Activated T-cell treated with anti-CD3 and anti-CD28 coated beads for 4 hours (primary cell): ENCODE data around the gene SPRN.
"Not testable (repeated sequence)": the region's sequence is repeated elsewhere in the genome, so short reads cannot be mapped to it uniquely, and the experiment has no call there.

Experiments
- DNase-seq: peaks from one replicate; pipeline ENCODE4 v3.0.0-alpha.2; 2020

The SPRN gene, protein sequence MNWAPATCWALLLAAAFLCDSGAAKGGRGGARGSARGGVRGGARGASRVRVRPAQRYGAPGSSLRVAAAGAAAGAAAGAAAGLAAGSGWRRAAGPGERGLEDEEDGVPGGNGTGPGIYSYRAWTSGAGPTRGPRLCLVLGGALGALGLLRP

GRCh38 chr10:133424601-133425000 lies at the start of gene SPRN:
SPRN (minus strand) TSS chr10:133424625; CDS start chr10:133423681, 944 bp downstream.
- DNase-seq = not testable (repeated sequence)

- no peak for DNase-seq
These were observed 49.6 kb upstream of the SPRN start for GRCh38 chr10:133474027-133474426.

- no peak for DNase-seq
These were observed 48.8 kb upstream of the SPRN start for GRCh38 chr10:133473270-133473669.

GRCh38 chr10:133471300-133472109 lies 47.1 kb upstream of the SPRN start:
- no peak for DNase-seq

DNA sequence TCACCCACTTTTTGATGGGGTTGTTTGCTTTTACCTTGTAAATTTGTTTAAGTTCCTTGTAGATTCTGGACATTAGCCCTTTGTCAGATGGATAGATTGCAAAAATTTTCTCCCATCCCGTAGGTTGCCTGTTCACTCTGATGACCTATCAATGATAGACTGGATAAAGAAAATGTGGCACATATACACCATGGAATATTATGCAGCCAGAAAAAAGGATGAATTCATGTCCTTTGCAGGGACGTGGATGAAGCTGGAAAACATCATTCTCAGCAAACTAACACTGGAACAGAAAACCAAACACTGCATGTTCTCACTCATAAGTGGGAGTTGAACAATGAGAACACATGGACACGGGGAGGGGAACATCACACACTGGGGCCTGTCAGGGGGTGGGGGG lies 44.8 kb upstream of the SPRN start:
- not testable (repeated sequence) for DNase-seq

GRCh38 chr10:133467286-133467911 lies 43.0 kb upstream of the SPRN start:
- no peak for DNase-seq

DNA sequence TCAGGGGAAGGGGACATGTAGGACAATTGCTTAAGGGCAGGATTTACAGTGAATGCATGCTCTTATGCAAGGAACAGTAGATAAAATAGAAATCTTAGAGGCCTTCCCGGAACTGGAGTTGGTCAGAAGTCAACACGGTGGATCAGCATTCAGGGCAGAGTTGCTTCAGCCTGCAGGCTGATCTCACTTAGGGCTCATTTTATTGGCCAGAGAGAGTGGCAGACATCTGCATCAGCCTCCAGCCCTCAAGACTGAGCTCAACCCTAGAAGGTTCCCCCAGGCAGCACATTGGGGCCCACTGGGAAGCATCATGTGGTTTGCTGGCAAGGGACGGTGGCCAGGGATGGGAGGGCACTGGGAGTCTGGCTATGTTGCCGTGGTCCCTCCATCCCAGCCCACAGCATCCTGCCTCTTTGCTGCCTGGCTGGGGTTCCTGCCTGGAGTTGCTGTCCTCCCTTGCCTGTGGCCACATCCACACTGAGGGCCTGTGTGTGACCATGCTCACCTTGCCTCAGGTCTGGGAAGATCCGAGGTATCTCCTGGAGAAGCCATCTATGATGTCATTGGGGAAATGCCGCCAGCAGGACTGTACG lies 42.4 kb upstream of the SPRN start:
- no peak for DNase-seq

GRCh38 chr10:133465950-133466474 lies 41.6 kb upstream of the SPRN start:
- no peak for DNase-seq

DNA sequence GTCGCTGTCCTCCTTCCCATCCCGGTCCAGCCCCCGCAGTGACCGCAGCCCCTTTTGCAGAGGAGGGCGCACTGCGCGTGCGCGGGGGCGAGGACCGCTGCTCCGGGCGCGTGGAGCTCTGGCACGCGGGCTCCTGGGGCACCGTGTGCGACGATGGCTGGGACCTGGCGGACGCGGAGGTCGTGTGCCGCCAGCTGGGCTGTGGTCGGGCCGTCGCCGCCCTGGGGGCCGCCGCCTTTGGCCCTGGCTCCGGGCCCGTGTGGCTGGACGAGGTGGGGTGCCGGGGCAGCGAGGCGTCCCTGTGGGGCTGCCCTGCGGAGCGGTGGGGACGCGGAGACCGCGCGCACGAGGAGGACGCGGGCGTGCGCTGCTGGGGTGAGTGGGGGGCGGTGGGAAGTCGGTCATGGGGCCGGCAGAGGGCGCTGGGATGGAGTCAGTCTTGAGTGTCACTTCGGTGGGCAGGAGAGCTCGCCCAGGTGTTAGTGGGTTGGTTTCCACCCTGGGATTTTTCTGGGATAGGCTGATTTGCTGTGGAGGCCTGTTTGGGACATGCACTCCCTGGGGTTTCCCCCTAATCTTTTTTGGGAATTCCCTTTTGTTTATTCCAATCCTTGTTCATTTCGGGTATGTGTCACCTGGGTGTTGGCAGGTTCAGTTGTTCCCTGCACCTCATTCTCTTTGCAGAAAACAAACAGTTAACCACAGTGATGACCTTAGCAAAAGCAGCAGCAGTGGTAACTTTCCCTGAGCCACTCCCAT lies 40.9 kb upstream of the SPRN start:
- no peak for DNase-seq

DNA sequence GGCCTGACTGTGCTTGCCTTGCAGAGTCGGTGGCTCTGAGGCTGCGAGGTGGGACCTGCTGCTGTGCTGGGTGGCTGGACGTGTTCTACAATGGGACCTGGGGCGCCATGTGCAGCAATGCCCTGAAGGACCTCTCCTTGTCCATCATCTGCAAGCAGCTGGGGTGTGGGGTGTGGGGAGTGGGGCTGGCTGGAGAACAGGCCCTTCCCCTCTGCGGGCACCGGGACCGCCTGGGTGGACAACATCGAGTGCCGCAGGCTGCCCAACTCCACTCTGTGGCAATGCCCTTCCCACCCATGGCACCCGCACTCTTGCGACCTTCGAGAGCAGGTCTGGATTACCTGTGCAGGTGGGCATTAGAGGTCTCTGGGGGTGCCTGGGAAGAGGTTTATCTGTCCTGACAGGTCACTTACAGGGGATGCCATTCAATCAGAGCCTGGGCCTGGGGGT lies 40.2 kb upstream of the SPRN start:
- DNase-seq = no peak

DNA sequence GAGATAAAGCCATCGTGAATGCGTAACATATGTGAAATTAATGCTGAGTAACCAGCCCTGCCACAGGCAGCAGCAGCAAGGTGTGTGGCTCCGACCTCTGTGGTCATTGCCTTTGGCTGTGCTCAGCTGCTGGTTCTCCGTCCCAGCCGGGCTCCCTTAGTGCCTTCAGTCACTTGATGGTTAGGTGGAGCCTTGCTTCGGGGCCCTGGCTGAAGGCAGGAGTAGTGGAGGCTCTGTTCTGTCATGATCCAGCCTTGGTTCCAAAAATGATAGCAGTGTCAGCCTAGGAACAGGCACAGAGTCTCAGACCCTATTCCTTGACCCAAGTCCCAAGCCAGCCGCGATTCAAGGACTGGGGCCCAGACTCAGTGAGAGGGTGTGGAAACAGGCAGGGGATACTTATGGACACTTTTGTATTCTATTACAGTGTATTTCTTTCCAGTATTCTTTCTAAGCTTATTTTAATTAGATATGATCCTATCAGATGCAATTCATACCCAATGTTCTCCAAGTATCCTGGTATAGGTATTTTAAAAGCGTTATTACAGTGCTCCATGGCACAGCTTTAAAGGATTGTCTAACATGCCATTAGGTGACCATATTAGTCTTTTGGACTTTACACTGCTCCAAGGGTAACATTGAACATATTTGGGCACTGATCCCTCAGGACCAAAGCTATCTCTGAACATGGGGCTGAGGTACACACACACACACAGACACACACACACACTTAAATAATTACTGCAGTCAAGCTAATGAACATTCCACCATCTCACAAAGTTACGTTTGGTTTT lies 38.3 kb upstream of the SPRN start:
- DNase-seq = no peak

- no peak for DNase-seq
These were observed 37.4 kb upstream of the SPRN start for GRCh38 chr10:133461841-133462240.

DNA sequence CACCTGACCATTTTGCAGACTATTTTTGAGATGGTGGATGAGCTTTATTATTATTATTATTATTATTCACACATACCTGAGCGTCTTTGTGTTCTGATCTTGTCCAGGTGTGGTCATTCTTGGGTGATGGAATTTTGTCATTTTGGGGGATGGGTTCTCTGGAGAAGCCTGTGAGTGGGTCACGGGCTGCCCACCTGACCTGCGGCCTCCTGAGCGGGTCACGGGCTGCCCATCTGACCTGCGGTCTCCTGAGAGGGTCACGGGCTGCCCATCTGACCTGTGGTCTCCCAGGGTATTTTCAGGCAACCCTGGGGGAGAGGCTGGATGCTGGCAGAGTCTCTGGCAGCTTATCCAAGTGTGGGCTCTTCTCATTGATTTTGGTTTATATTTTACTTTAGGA lies 36.6 kb upstream of the SPRN start:
- DNase-seq = no peak

DNA sequence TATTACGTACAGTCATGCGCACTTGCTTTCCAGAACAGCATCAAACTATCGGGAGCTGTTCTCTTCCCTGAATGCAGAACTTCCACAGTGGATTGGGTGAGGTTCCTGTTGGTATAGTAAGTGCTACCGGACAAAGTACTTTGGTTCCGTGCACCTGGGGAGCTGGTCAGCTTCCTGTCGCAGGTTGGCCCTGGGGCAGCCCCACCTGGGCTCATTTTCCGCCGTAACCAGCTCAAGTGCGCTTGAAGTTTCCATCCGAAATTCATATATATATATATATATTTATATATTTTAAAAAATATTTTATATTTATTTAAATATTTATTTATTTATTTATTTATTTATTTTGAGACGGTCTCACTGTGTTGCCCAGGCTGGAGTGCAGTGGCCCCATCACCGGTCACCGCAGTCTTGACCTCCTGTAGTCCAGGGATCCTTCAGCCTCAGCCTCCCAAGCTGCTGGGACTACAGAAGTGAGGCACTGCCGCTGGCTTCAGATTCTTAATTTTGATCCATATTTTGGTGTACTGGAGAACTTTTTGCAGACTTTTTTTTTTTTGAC lies 35.9 kb upstream of the SPRN start:
- no peak for DNase-seq

DNA sequence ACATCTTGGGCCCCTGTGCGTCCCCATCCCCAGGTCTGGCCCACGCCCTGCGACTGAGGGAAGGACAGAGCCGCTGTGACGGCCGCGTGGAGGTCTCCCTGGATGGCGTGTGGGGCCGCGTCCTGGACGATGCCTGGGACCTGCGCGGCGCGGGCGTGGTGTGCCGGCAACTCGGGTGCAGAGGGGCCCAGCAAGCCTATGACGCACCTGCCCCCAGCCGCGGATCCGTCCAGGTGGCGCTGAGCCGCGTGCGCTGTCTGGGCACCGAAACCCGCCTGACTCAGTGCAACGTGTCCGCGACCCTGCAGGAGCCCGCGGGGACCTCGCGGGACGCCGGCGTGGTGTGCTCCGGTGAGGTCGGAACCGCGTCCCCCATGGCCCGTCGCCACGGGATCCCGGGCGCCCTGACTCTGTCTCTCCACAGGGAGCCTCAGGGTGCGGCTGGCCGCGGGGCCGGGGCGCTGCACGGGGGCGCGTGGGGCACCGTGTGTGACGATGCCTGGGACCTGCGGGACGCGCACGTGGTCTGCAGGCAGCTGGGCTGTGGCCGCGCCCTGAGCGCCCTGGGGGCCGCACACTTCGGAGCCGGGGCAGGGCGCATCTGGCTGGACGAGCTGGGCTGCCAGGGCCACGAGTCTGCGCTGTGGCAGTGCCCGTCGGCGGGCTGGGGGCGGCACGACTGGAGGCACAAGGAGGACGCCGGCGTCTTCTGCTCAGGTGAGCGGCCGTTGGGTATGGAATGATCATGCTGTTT lies 35.2 kb upstream of the SPRN start:
- no peak for DNase-seq

- DNase-seq = no peak
These were observed 34.5 kb upstream of the SPRN start for GRCh38 chr10:133458710-133459453.

DNA sequence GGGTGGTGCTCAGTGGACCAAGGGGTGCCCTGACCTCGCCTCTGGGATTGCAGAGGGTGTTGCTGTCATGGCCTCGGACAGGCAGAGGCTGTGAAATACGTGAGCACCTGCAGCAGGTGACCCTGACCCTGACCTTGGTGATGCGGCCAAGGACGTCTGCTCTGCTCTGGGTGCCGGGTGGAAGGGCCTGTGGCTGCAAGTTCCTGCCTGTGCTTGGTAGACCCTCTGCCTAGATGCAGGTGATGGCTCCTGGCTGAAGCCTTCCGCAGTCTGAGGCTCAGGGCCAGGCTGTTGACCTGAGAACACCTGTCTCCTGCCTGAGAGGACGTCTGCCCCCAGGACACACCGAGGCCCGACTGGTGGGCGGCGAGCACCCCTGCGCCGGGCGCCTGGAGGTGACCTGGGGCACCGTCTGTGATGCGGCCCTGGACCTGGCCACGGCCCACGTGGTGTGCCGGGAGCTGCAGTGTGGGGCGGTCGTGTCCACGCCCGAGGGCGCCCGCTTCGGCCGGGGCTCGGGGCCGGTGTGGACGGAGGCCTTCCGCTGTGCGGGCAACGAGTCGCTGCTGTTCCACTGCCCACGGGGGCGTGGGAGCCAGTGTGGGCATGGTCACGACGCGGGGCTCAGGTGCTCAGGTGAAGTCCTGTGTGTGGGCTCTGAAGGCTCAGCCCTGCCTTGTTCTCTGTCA lies 33.7 kb upstream of the SPRN start:
- no peak for DNase-seq

- no peak for DNase-seq
These were observed 32.8 kb upstream of the SPRN start for GRCh38 chr10:133457100-133457841.
